ENCODE measurements around the gene P2RX1. TPM values are rescaled to one million over a fixed set of nuclear protein-coding genes. Genes with fewer than 3 reads are reported as not detected.

Gene P2RX1
- total and polyA plus RNA-seq, 5 donors from 2014 or later, result 2.3 TPM; not detected in 4

DNA sequence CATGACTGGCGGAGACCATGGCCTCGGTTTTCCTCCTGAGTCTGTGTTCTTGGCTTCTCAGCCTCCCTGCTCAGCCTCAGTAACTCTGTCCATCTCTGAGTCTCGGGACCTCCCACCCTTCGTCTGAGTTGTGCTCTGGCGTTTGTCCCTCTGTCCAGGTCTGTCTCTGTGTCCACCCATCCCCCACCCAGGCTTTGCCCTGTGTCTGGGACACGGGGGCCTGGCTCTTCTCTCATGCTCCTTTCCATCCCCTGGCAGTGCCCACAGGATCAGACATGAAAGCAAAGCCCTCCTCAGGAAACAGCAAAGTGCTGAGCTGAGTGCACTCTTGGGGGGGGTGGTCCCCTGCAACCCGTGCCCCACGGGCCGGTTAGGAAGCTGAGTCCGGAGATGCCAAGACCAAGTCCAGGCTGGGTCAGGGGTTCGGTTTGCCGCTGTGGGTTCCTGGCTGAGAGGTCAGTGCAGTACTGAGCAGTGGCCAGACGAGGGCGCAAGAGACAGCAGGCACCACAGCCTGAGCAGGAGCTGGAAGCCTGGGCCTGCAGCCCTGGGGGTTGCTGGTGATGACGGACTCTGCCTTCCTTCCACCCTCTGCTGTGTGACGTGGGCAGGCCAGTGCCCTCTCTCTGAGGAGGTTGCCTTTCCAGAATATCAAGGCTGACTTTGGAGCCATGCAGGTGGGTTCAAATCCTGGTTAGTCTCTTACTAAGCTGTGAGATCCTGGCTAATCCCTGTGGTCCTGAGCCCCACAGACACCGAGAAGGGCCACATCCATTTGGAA lies 2.5 kb downstream of the P2RX1 start:
- H3K4me1 ChIP-seq (ENCODE audit: control insufficient read depth, insufficient read depth, low read length, poor library complexity, severe bottlenecking), result peaks cover 27% of the 10 kb centered on the region
- no peak overlapping the region for H3K27ac ChIP-seq (ENCODE audit: insufficient read depth, low read length, poor library complexity, severe bottlenecking)
- H3K27ac Mint-ChIP-seq, result peak overlapping the region; percentile 18 to 80 (median 75)
- no peak overlapping the region for H3K4me3 ChIP-seq (ENCODE audit: low read depth, low read length)
- H3K27me3 ChIP-seq (ENCODE audit: control insufficient read depth, insufficient read depth, low read length), result no peaks in the 10 kb centered on the region
- peaks cover 0 to 53% (median 23%) of the 10 kb centered on the region in 4 donors for H3K4me1 Mint-ChIP-seq
- H3K4me3 Mint-ChIP-seq, result peak overlapping the region in 1 of 4 donors; percentile 24
- peak; percentile 66 to 77 (median 74) for DNase-seq
- no peaks in the 10 kb centered on the region for H3K9me3 Mint-ChIP-seq
- no peaks in the 10 kb centered on the region for H3K9me3 ChIP-seq (ENCODE audit: control insufficient read depth in 2 of 2, low read length in 2 of 2)
- peak; percentile 74 to 77 for ATAC-seq (ENCODE audit: low read depth in 2 of 2)
- H3K36me3 Mint-ChIP-seq, result no peaks in the 10 kb centered on the region
- H3K27me3 Mint-ChIP-seq, result no peaks in the 10 kb centered on the region
- no peaks in the 10 kb centered on the region for H3K36me3 ChIP-seq (ENCODE audit: control insufficient read depth, insufficient read depth, low read length)

DNA sequence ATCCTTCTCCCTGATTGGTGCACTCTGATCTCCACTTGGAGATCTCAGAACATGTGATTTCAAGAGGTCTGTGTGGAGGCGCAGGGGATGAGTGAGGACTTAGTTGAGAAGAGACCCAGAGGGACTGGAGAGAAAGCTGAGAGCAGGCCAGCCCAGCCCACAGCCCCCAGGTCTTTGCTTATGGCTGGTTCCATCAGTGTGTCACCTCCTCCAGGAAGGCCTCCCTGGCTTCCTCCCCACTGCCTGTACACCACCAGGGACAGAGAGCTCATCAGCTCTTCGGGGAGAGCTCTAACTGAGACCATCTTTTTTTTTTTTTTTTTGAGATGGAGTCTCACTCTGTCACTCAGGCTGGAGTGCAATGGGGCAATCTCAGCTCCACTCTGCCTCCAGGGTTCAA lies 3.4 kb downstream of the P2RX1 start:
- Histone ChIP-seq H3K9me3 (ENCODE audit: control insufficient read depth in 2 of 2, low read length in 2 of 2) (no peaks in the 10 kb centered on the region), H3K4me1 (ENCODE audit: control insufficient read depth, insufficient read depth, low read length, poor library complexity, severe bottlenecking) (peaks cover 27% of the 10 kb centered on the region), H3K27ac (ENCODE audit: insufficient read depth, low read length, poor library complexity, severe bottlenecking) (no peak overlapping the region), H3K36me3 (ENCODE audit: control insufficient read depth, insufficient read depth, low read length) (no peaks in the 10 kb centered on the region), H3K27me3 (ENCODE audit: control insufficient read depth, insufficient read depth, low read length) (no peaks in the 10 kb centered on the region), H3K4me3 (ENCODE audit: low read depth, low read length) (no peak overlapping the region)
- no peak for DNase-seq
- Mint-ChIP-seq H3K36me3 (no peaks in the 10 kb centered on the region), H3K27ac (peak overlapping the region in 1 of 3 donors; percentile 67), H3K4me1 (peaks cover 0 to 48% (median 23%) of the 10 kb centered on the region in 4 donors), H3K27me3 (no peaks in the 10 kb centered on the region), H3K4me3 (no peak overlapping the region), H3K9me3 (no peaks in the 10 kb centered on the region)
- ATAC-seq (ENCODE audit: low read depth in 2 of 2), result no peak

DNA sequence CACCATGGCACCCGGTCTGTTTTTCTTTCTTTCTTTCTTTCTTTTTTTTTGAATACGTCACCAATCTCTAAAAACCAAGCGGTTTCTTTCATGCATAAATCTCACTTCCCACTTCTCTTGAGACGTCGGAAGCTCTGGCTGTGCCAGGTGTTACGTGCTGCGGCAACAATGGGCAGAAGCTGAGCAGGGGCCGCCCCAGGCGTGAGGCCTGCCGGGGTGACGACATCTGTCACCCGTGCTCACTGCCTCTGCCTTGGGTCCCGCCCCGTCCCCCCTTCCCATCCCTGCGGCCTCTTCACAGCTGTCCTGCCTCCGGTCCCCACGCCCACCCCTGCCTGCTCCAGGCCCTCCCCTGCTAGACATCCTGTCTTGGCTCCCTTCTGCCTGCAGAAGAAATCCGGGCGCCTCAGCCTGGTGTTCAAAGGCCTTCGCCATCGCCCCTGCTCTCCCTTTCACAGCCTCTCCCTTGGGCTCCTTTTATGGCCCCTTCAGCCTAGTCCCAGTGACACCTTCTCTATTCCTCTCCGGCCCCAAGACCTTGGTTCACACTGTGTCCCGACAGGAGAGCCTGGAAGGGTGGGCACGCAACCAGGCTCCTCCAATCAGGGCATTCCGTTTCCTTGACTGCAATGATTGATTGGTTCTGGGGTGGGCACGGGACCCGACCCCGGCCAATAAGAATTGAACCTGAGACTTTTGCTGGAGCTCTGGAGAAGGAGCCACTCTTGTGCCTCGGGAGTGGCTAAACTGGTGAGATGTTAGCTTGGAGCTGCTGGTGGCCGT lies 4.8 kb downstream of the P2RX1 start:
- peak overlapping the region in 3 of 4 donors; percentile 48 to 76 (median 62) for H3K4me3 Mint-ChIP-seq
- no peaks in the 10 kb centered on the region for H3K9me3 Mint-ChIP-seq
- Histone ChIP-seq H3K9me3 (ENCODE audit: control insufficient read depth in 2 of 2, low read length in 2 of 2) (no peaks in the 10 kb centered on the region), H3K36me3 (ENCODE audit: control insufficient read depth, insufficient read depth, low read length) (no peaks in the 10 kb centered on the region), H3K27me3 (ENCODE audit: control insufficient read depth, insufficient read depth, low read length) (no peaks in the 10 kb centered on the region), H3K4me1 (ENCODE audit: control insufficient read depth, insufficient read depth, low read length, poor library complexity, severe bottlenecking) (peaks cover 19% of the 10 kb centered on the region), H3K27ac (ENCODE audit: insufficient read depth, low read length, poor library complexity, severe bottlenecking) (peak overlapping the region; percentile 55), H3K4me3 (ENCODE audit: low read depth, low read length) (no peak overlapping the region)
- H3K4me1 Mint-ChIP-seq, result peaks cover 0 to 41% (median 23%) of the 10 kb centered on the region in 4 donors
- ATAC-seq (ENCODE audit: low read depth in 2 of 2) (peak; percentile 67 to 73), DNase-seq (peak; percentile 55 to 89 (median 66))
- peak overlapping the region; percentile 38 to 89 (median 88) for H3K27ac Mint-ChIP-seq
- H3K36me3 Mint-ChIP-seq, result no peaks in the 10 kb centered on the region
- no peaks in the 10 kb centered on the region for H3K27me3 Mint-ChIP-seq

DNA sequence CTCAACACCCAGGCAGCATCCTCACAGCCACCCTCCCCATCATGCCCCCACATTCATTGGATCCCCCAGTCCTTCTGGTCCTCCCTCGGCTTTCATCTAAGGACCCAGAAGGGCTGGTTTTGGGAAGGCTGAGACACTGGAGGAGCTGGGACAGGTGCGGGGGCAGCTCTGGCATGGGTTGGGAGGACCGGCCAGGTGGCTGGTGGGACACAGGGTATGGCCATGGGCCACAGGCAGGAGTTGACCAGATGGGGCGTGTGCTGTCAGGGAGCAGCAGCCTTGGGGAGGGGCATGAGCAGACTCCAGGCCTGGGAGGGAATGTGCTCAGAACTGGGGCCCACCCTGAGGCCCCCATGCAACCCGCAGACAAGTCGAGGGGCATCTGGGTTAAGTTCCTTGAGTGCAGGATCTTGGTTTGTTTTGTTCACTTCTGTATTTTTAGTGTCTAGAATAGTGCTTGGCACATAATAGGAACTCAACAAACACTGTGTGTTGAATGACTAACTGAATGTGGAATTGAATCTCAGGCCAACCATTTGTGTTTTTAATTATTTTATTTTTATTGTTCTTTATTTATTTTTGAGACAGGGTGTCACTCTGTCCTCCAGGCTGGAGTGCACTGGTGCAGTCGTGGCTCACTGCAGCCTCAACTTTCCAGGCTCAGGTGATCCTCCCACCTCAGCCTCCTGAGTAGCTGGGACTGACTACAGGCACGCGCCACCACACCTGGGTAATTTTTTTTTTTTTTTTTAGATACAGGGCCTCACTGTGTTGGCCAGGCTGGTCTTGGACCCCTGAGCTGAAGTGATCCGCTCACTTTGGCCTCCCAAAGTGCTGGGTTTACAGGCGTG lies 5.6 kb downstream of the P2RX1 start:
- no peaks in the 10 kb centered on the region for H3K36me3 ChIP-seq (ENCODE audit: control insufficient read depth, insufficient read depth, low read length)
- Mint-ChIP-seq H3K27me3 (no peaks in the 10 kb centered on the region), H3K36me3 (no peaks in the 10 kb centered on the region), H3K4me1 (peaks cover 0 to 33% (median 21%) of the 10 kb centered on the region in 4 donors), H3K27ac (peak overlapping the region; percentile 38 to 89 (median 88)), H3K9me3 (no peaks in the 10 kb centered on the region), H3K4me3 (peak overlapping the region in 3 of 4 donors; percentile 48 to 76 (median 62))
- DNase-seq (no peak), ATAC-seq (ENCODE audit: low read depth in 2 of 2) (no peak)
- peaks cover 12% of the 10 kb centered on the region for H3K4me1 ChIP-seq (ENCODE audit: control insufficient read depth, insufficient read depth, low read length, poor library complexity, severe bottlenecking)
- no peaks in the 10 kb centered on the region for H3K27me3 ChIP-seq (ENCODE audit: control insufficient read depth, insufficient read depth, low read length)
- H3K4me3 ChIP-seq (ENCODE audit: low read depth, low read length), result no peak overlapping the region
- no peaks in the 10 kb centered on the region for H3K9me3 ChIP-seq (ENCODE audit: control insufficient read depth in 2 of 2, low read length in 2 of 2)
- H3K27ac ChIP-seq (ENCODE audit: insufficient read depth, low read length, poor library complexity, severe bottlenecking), result peak overlapping the region; percentile 51

- ATAC-seq (ENCODE audit: low read depth in 2 of 2) (no peak), DNase-seq (no peak)
- Histone ChIP-seq H3K36me3 (ENCODE audit: control insufficient read depth, insufficient read depth, low read length) (no peaks in the 10 kb centered on the region), H3K27me3 (ENCODE audit: control insufficient read depth, insufficient read depth, low read length) (no peaks in the 10 kb centered on the region), H3K27ac (ENCODE audit: insufficient read depth, low read length, poor library complexity, severe bottlenecking) (no peak overlapping the region), H3K4me3 (ENCODE audit: low read depth, low read length) (no peak overlapping the region), H3K4me1 (ENCODE audit: control insufficient read depth, insufficient read depth, low read length, poor library complexity, severe bottlenecking) (peaks cover 12% of the 10 kb centered on the region), H3K9me3 (ENCODE audit: control insufficient read depth in 2 of 2, low read length in 2 of 2) (no peaks in the 10 kb centered on the region)
- no peaks in the 10 kb centered on the region for H3K9me3 Mint-ChIP-seq
- H3K27me3 Mint-ChIP-seq, result no peaks in the 10 kb centered on the region
- no peaks in the 10 kb centered on the region for H3K36me3 Mint-ChIP-seq
- H3K27ac Mint-ChIP-seq, result peak overlapping the region in 2 of 3 donors; percentile 36 to 88
- H3K4me3 Mint-ChIP-seq, result no peak overlapping the region
- peaks cover 0 to 25% (median 15%) of the 10 kb centered on the region in 4 donors for H3K4me1 Mint-ChIP-seq
Measured at GRCh38 chr17:3909257-3909656, 7.0 kb downstream of the P2RX1 start.

- Histone ChIP-seq H3K36me3 (ENCODE audit: control insufficient read depth, insufficient read depth, low read length) (no peaks in the 10 kb centered on the region), H3K4me3 (ENCODE audit: low read depth, low read length) (no peak overlapping the region), H3K4me1 (ENCODE audit: control insufficient read depth, insufficient read depth, low read length, poor library complexity, severe bottlenecking) (peaks cover 6% of the 10 kb centered on the region), H3K27me3 (ENCODE audit: control insufficient read depth, insufficient read depth, low read length) (no peaks in the 10 kb centered on the region), H3K9me3 (ENCODE audit: control insufficient read depth in 2 of 2, low read length in 2 of 2) (no peaks in the 10 kb centered on the region), H3K27ac (ENCODE audit: insufficient read depth, low read length, poor library complexity, severe bottlenecking) (no peak overlapping the region)
- Mint-ChIP-seq H3K4me3 (no peak overlapping the region), H3K36me3 (no peaks in the 10 kb centered on the region), H3K4me1 (peaks cover 0 to 17% (median 8%) of the 10 kb centered on the region in 4 donors), H3K9me3 (no peaks in the 10 kb centered on the region), H3K27ac (no peak overlapping the region), H3K27me3 (no peaks in the 10 kb centered on the region)
- ATAC-seq (ENCODE audit: low read depth in 2 of 2) (no peak), DNase-seq (no peak)
Measured at GRCh38 chr17:3907483-3908216, 8.6 kb downstream of the P2RX1 start.

GRCh38 chr17:3906881-3907280 lies 9.4 kb downstream of the P2RX1 start:
- Mint-ChIP-seq H3K9me3 (no peaks in the 10 kb centered on the region), H3K4me1 (peaks cover 0 to 15% (median 7%) of the 10 kb centered on the region in 4 donors), H3K27ac (no peak overlapping the region), H3K27me3 (no peaks in the 10 kb centered on the region), H3K4me3 (no peak overlapping the region), H3K36me3 (no peaks in the 10 kb centered on the region)
- no peak overlapping the region for H3K27ac ChIP-seq (ENCODE audit: insufficient read depth, low read length, poor library complexity, severe bottlenecking)
- H3K27me3 ChIP-seq (ENCODE audit: control insufficient read depth, insufficient read depth, low read length), result no peaks in the 10 kb centered on the region
- no peak for ATAC-seq (ENCODE audit: low read depth in 2 of 2)
- H3K9me3 ChIP-seq (ENCODE audit: control insufficient read depth in 2 of 2, low read length in 2 of 2), result no peaks in the 10 kb centered on the region
- H3K4me3 ChIP-seq (ENCODE audit: low read depth, low read length), result no peak overlapping the region
- peaks cover 6% of the 10 kb centered on the region for H3K4me1 ChIP-seq (ENCODE audit: control insufficient read depth, insufficient read depth, low read length, poor library complexity, severe bottlenecking)
- no peaks in the 10 kb centered on the region for H3K36me3 ChIP-seq (ENCODE audit: control insufficient read depth, insufficient read depth, low read length)
- no peak for DNase-seq
